ENCODE results near the gene SSH2.

Gene SSH2

DNA sequence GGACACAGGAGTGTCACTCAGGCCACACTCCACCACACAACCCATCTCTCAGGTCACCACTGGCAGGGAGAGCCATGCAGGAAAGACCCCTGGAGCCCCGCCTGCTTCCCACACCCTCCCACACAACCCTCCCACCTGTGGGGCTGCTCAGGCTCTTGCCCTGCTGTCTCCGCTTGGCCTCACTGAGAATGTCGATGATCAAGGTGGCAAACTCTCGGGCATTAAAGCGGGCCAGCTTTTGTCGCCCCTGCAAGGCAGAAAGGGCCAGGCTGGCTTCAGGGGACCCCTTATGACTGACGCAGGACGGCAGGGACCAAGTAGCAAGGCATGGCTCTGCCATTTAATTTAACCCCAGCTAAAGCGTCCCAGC lies 353.0 kb downstream of the SSH2 start:
- no peak for DNase-seq (ENCODE audit: low read depth in 2 of 2)

DNA sequence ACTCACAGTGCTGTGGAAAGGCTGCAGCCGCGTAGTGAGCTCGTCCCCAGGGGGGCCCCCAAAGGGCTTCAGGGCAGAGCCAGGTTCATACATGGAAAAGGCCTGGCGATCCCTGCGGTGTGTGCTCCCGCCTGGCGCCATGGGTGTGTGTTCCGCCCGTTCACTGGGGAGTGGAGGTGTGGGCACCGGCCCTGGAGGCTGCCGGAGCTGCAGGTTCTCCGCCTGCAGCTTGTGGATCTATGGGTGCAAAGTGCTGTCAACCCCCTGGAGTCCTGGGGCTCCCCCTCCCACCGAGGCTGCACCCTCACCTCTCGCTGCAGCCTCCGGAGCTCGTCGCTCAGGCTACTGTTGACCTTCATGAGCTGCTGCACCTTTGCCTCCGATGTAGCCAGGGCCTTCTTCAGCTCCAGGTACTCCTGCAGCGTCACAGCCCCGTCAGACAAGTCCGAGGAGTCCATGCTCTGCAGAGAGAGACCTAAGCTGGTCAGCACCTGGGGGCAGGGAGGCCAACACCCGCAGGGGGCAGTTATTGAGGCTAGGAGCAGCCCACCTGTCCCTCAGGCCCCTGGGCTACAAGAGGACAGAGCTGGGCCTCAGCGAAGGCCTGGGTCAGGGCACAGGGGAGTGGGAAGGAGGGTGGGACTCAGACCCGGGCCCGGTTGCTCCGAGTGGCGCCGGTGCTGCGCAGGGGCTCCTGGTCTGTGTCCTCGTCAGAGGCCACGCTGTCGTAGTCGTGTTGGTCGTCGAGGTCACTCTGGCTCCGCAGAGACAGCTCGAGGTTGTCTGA lies 353.6 kb downstream of the SSH2 start:
- no peak for DNase-seq (ENCODE audit: low read depth in 2 of 2)
